Vagina (tissue), 2 donors: ENCODE data around the gene YPEL1. TPM values are rescaled to one million over a fixed set of nuclear protein-coding genes. Genes with fewer than 3 reads are reported as not detected.
"Not testable (repeated sequence)": the region's sequence is repeated elsewhere in the genome, so short reads cannot be mapped to it uniquely, and the experiment has no call there.

ENCODE experiments used
- DNase-seq, 2 donors: peaks; one replicate each; pipeline ENCODE4 v3.0.0-alpha.2; 2017; ENCODE audit errors: extremely low spot score in 2 of 2
- H3K27ac ChIP-seq: fragments of 200-600 bp; sonication (generic); one replicate; pipeline ENCODE4 v1.5.1; 2019
- H3K27me3 ChIP-seq: fragments of 200-600 bp; sonication (generic); one replicate; pipeline ENCODE4 v1.5.1; 2019
- H3K36me3 ChIP-seq, 2 donors: fragments of 200-600 bp; sonication (generic); one replicate each; pipeline ENCODE4 v1.5.1; 2017 to 2019
- H3K4me1 ChIP-seq: fragments of 200-600 bp; sonication (generic); one replicate; pipeline ENCODE4 v1.5.1; 2019
- H3K4me3 ChIP-seq, 2 donors: fragments of 200-600 bp; sonication (generic); 1 replicate in 1 of 2; 2 replicates in 1 of 2; pipeline ENCODE4 v1.5.1; 2016 to 2019
- H3K9me3 ChIP-seq: fragments of 200-600 bp; sonication (generic); one replicate; pipeline ENCODE4 v1.5.1; 2019
- CTCF ChIP-seq, 3 experiments: fragments of 450-650 bp in 2 of 3; fragments of 200-600 bp in 1 of 3; sonication (generic) in 1 of 3; IDR thresholded peaks; one replicate each; pipeline ENCODE4 v1.5.1; 2017 to 2019; ENCODE audit warnings: antibody characterized with exemption in 3 of 3, mild to moderate bottlenecking in 2 of 3, moderate library complexity in 2 of 3
- POLR2A ChIP-seq, 2 donors: fragments of 450-650 bp; IDR thresholded peaks; one replicate each; pipeline ENCODE4 v1.6.1; 2017; ENCODE audit warnings: antibody characterized with exemption in 2 of 2, mild to moderate bottlenecking in 2 of 2, moderate library complexity in 2 of 2
- POLR2AphosphoS5 ChIP-seq, 2 donors: sonication (generic); formaldehyde crosslinking; IDR thresholded peaks; one replicate each; pipeline ENCODE4 v1.9.0; 2017; ENCODE audit warnings: antibody characterized with exemption in 2 of 2, mild to moderate bottlenecking in 2 of 2, low read depth in 1 of 2; ENCODE audit not compliant: insufficient read depth in 1 of 2
- intact Hi-C: fragments of 100-400 bp; cut with DNase I; formaldehyde crosslinking; loops from one replicate; pipeline ENCODE4 v1.15.1; 2023
- total RNA-seq: library from RNA; depleted of rRNA; stranded (reverse); fragments of >200 nt; gene quantifications from one replicate; pipeline ENCODE4 v1.2.3, GENCODE V29; 2016

The YPEL1 gene
- total RNA-seq, 1 donor from 2014 or later: 4.9 TPM

DNA sequence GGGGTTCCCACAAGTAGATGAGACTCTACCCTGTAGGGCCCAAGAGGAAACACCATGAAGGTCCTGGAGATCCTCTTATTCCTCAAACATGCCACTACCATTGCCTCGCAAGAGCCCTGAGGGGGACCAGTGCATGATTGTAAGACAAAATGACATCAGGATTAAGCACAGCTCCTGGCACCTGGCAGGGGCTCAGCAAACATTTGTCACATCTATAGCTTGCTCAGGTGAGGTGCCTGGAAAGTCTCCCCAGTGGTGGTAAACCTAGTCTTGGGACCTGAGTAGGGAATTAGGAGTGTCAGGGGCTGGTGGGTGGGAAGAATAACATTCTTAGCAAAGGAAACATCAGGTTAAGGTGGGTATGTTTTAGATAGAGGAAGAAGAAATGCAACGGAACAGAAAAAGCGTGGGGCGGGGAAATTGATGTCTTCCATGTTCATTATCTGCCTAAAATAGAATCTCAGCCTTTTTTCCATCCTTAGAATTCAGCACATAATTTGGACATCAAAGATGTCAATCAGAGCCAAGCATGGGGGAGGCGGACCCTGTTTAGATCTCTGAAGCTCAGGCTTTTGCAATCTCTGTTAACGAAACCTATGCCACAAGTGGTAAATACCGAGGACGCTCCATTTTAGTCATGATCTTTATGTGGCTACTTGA is 924 bp downstream of the YPEL1 start:
- Histone ChIP-seq H3K9me3 (no peaks in the 10 kb centered on the region), H3K27me3 (no peaks in the 10 kb centered on the region), H3K4me1 (peaks cover 14% of the 10 kb centered on the region), H3K27ac (peak overlapping the region; percentile 58), H3K4me3 (peak overlapping the region; percentile 54 to 76), H3K36me3 (no peaks in the 10 kb centered on the region)
- no peak for TF ChIP-seq CTCF (IDR thresholded peaks at IDR 0.05)
- no peak for TF ChIP-seq POLR2A (IDR thresholded peaks at IDR 0.05)
- no peak for TF ChIP-seq POLR2AphosphoS5 (IDR thresholded peaks at IDR 0.05; ENCODE audit: insufficient read depth in 1 of 2, low read depth in 1 of 2)
- intact Hi-C loops: no loop called here
- DNase-seq: no peak

GRCh38 chr22:21731503-21731902 is 4.1 kb downstream of the YPEL1 start:
- Histone ChIP-seq H3K27me3 (no peaks in the 10 kb centered on the region), H3K9me3 (no peaks in the 10 kb centered on the region), H3K27ac (no peak overlapping the region), H3K4me1 (peaks cover 14% of the 10 kb centered on the region), H3K36me3 (no peaks in the 10 kb centered on the region), H3K4me3 (no peak overlapping the region)
- TF ChIP-seq CTCF (IDR thresholded peaks at IDR 0.05) (no peak), POLR2AphosphoS5 (IDR thresholded peaks at IDR 0.05; ENCODE audit: insufficient read depth in 1 of 2, low read depth in 1 of 2) (no peak), POLR2A (IDR thresholded peaks at IDR 0.05) (no peak)
- intact Hi-C loops: no loop called here
- no peak for DNase-seq

GRCh38 chr22:21730535-21731308 is 4.9 kb downstream of the YPEL1 start:
- Histone ChIP-seq H3K36me3 (no peaks in the 10 kb centered on the region), H3K4me1 (peaks cover 14% of the 10 kb centered on the region), H3K4me3 (no peak overlapping the region), H3K27me3 (no peaks in the 10 kb centered on the region), H3K27ac (no peak overlapping the region), H3K9me3 (no peaks in the 10 kb centered on the region)
- DNase-seq: no peak
- intact Hi-C loops: no loop called here
- no peak for TF ChIP-seq CTCF (IDR thresholded peaks at IDR 0.05)
- no peak for TF ChIP-seq POLR2AphosphoS5 (IDR thresholded peaks at IDR 0.05; ENCODE audit: insufficient read depth in 1 of 2, low read depth in 1 of 2)
- TF ChIP-seq POLR2A (IDR thresholded peaks at IDR 0.05): no peak

DNA sequence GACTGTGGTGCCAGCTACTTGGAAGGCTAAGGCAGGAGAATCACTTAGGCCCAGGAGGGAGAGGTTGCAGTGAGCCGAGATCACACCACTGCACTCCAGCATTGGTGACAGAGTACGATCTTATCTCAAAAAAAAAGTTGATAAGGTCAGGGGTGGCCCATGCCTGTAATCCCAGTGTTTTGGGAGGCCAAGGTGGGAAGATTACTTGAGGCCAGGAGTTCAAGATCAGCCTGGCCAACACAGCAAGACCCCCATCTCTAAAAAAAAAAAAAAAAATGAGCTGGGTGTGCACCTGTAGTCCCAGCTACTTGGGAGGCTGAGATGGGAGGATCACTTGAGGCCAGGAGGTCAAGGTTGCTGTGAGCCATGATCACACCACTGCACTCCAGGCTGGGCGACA is 6.4 kb downstream of the YPEL1 start:
- DNase-seq, intact Hi-C loops, H3K27ac ChIP-seq, H3K4me1 ChIP-seq, H3K9me3 ChIP-seq, H3K27me3 ChIP-seq, H3K36me3 ChIP-seq, H3K4me3 ChIP-seq: not testable (repeated sequence)

- Histone ChIP-seq H3K36me3 (no peaks in the 10 kb centered on the region), H3K27ac (no peak overlapping the region), H3K4me1 (no peaks in the 10 kb centered on the region), H3K27me3 (no peaks in the 10 kb centered on the region), H3K4me3 (no peak overlapping the region), H3K9me3 (no peaks in the 10 kb centered on the region)
- DNase-seq: no peak
- no peak for TF ChIP-seq POLR2AphosphoS5 (IDR thresholded peaks at IDR 0.05; ENCODE audit: insufficient read depth in 1 of 2, low read depth in 1 of 2)
- no peak for TF ChIP-seq CTCF (IDR thresholded peaks at IDR 0.05)
- no peak for TF ChIP-seq POLR2A (IDR thresholded peaks at IDR 0.05)
- intact Hi-C loops: no loop called here
These were observed 7.3 kb downstream of the YPEL1 start for GRCh38 chr22:21728270-21728669.
